GOT3 (cell line): ENCODE measurements around the gene NUDT9.
"Not testable (repeated sequence)": the region's sequence is repeated elsewhere in the genome, so short reads cannot be mapped to it uniquely, and the experiment has no call there.

ENCODE experiments used
- DNase-seq: peaks from one replicate; lab custom pipeline; 2025; ENCODE audit warnings: mixed read lengths; lab: John Stamatoyannopoulos, UW

NUDT9 gene, protein sequence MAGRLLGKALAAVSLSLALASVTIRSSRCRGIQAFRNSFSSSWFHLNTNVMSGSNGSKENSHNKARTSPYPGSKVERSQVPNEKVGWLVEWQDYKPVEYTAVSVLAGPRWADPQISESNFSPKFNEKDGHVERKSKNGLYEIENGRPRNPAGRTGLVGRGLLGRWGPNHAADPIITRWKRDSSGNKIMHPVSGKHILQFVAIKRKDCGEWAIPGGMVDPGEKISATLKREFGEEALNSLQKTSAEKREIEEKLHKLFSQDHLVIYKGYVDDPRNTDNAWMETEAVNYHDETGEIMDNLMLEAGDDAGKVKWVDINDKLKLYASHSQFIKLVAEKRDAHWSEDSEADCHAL

DNA sequence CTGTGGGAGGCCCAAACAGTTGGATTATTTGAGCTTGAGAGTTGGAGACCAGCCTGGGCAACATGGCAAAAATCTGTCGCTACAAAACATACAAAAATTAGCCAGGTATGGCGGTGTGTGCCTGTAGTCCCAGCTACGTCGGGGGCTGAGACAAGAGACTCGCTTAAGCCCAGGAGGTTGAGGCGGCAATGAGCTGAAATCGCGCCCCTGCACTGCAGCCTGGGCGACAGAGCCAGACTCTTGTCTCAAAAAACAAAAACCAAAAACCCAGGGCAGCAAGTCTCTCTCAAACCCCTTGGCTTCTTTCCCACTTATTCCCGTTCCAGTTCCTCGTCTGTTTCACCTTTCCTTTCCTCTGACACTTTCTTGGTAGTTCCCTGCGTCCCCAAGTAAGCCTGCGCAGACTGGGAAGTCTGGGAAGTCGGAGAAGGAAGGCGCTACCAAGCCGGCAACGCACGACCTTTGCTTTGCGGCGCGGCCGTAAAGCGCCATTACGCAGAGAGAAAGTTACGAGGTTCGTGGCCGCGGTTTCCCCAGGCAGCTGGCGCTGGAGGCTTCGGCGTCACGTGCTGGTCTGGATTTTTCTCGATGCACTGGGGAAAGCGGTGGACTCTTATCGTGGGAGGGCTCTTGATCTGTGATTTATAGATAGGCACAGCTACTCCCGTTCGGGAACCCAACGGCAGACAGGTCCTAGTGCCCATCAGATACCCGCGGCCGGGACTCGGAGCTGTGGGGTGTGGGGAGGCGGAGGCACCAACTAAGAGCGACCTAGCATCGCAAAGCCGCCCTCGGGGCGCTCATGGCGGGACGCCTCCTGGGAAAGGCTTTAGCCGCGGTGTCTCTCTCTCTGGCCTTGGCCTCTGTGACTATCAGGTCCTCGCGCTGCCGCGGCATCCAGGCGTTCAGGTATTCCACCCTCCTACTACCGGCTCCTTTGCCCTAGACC lies at the start of gene NUDT9:
Gene NUDT9, plus strand, starts transcription at position 470 of the 949 bp plus-strand sequence. Its CDS starts 333 bp downstream, at position 803.
- DNase-seq = peak; percentile 82

DNA sequence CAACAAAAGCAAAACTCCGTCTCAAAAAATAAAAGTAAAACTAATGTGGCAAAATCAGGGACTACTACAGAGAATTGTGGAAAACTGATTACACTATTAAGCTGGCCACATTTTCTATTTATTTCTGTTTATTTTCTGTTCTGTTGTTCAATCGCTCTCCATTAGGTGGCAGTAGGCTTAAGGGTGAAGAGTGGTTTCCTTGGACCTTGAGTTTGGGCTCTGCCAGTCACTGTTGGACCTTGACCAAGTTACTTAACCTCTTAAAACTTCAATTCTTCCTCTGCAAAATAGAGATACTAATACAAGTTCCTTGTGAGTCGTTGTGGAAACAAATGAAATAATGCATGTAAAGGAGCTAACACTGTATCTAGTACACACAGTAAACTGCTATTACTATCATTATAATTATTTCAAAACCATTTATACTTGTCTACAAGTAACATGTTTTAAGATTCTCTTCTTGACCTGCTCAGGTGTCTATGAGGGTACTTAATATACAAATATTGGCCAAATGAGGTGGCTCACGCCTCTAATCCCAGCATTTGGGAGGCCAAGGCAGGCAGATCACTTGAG lies 46.6 kb upstream of the NUDT9 start:
- DNase-seq = no peak

DNA sequence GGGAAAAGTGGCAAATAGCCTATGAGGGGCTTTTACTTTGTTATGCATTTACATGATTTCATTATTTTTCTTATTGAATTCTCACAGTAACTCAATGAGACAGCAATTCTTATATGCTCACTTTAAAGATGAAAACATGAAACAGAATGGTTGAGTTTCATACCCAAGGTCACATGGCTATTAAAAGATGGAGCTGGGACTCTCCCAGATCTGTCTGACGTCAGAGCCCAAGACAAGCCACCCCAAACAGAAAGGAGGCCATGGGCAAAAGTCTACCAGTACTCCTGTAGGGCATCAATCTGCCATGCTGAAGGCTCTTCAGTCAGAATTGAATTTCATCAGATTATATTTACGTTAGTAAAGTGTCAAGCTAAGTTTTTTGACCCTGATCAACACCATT lies 44.6 kb upstream of the NUDT9 start:
- no peak for DNase-seq

DNA sequence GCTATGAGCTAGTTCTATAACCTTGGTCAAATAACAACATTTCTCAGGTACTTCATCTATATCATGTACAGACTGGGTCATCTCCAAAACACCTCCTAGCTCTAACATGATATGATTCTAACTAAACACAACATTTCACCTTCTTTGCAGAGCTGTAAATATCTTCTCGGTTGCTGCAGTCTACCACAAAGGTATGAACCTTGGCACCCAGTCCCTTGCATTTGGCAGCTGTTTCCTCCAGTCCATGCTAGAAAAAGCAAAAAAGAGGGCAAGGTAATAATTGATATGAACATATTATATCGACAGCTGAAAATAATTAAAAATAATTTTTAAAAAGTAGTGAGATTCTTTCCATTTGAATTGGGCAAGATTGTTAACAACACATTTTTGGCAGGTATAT lies 40.3 kb upstream of the NUDT9 start:
- DNase-seq = no peak

DNA sequence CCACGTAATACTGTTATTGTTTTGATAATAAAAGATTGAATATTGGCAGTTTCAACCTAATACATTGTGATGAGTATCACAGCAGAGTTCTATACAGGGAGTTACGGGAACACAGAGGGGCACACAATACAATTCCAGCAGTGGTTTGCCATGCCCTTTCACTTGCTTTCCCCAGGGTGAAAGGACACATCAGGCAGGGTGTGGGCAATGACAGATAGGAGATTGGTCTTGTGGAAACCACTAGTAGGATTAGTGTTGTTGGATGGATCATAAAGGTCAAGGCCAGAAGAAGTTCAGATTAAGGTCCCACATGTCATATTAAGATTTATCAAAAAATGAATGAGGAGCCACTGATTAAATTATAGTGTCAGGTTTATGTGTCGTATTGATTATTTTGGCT lies 39.4 kb upstream of the NUDT9 start:
- no peak for DNase-seq

DNA sequence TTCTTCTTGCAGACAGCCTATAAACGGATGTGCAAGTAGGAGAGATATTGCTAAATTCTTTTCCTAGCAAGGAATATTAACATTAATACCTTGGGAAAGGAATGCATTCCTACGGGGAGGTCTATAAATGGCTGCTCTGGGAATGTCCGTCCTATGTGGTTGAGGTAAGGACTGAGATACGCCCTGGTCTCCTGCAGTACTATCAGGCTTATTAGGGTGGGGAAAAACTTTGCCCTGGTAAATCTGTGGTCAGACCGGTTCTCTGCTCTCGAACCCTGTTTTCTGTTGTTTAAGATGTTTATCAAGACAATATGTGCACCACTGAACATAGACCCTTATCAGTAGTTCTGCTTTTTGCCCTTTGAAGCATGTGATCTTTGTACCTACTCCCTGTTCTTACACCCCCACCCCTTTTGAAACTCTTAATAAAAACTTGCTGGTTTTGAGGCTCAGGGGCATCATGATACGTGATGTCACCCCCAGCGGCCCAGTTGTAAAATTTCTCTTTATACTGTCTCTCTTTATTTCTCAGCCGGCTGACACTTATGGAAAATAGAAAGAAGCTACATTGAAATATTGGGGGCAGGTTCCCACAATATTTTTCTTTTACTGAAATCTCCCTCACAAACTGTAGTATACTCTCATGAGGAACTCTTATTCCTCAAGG lies 37.8 kb upstream of the NUDT9 start:
- DNase-seq = not testable (repeated sequence)

DNA sequence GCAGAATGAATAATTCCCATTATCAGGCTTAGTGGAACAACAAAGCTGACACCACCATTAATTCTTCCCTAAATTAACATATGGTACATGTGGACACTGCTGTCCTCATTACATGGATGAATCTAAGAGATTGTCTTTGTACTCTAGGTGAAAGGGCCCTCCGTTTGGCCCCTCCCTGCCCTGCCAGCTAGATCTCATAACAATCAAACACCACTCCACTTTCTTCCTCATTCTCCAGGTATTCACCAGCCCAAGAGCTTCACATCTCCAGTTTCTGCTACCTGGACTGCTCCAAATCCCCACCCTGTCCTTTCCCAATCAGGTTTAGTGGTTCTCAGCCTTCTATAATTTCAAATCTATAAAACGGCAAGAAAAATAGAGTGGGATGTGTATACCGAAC lies 35.1 kb upstream of the NUDT9 start:
- no peak for DNase-seq

DNA sequence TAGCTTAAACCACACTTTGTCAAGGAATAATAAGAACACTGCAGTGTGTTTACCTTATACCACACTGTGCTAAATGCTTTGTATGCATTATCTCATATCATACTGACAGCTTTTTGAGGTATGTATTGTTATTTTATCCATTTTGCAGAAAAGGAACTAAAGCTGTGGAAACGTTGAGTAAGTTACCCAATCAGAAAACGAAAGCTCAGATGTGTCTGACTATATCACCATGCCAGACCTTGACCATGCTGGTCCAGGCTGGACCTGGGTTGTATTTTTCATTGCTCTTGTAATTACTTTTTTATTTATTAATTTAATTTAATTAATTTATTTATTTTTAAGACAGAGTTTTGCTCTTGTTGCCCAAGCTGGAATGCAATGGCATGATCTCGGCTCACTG lies 33.5 kb upstream of the NUDT9 start:
- no peak for DNase-seq

DNA sequence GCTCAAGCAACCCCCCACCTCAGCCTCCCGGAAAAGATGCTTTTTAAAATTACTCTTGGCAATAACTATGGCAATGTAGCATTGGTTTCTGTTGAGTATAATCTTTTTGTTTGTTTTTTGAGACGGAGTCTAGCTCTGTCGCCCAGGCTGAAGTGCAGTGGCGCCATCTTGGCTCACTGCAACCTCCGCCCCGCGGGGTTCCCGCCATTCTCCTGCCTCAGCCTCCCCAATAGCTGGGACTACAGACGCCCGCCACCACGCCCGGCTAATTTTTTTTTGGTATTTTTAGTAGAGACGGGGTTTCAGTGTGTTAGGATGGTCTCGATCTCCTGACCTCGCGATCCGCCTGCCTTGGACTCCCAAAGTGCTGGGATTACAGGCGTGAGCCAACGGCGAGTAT lies 32.3 kb upstream of the NUDT9 start:
- DNase-seq = not testable (repeated sequence)

DNA sequence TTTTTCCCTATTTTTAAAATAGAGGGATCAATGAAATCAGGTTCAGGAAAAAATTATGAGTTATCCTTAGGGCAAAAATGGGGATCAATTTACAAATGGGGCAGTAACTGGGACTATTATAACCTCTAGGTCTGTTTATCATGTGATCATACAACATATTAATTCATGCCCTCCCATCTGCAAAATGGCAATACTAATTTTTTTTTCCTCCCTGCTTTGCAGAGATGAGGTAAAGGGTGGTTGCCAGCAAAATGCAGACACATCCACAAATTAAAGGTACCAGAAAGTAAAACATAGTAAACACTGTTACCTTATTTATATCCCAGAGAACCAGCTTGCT lies 31.9 kb upstream of the NUDT9 start:
- DNase-seq = no peak

DNA sequence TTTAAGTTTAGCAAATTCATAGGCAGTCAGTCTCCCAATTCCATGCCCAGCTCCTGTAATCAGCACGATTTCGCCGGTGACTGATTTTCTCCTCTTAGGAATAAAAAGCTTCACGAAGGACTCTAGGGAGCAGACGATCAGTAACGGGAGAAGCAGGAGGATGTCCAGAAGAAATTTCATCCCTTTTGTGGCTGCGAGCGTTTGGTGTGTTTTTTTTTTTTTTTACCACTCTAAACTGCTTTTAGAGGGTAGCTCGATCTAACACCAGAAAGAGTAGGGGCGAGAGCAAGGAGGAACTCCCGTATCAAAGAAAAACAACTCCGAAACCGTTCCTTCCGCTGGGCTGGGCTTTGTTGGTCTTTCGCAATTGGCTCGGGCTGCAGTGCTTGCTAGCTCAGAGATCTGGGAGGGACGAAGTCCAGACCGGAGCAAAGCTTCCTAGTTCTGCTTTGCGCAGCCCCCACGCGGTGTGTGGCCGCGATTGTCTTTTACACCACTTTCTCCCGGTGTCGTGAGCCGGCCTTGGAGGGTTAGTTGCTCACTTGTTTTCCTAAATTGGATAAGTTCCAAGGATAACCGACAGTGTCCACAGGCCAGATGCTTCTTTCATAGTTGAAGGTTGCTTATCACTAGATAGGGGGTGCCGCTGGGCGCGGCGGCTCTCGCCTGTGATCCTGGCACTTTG lies 31.3 kb upstream of the NUDT9 start, which contains the start of gene HSD17B11:
Gene HSD17B11, minus strand, starts transcription at position 298 of the 685 bp plus-strand sequence. Its CDS starts 118 bp downstream, at position 180.
- DNase-seq = peak; percentile 51

DNA sequence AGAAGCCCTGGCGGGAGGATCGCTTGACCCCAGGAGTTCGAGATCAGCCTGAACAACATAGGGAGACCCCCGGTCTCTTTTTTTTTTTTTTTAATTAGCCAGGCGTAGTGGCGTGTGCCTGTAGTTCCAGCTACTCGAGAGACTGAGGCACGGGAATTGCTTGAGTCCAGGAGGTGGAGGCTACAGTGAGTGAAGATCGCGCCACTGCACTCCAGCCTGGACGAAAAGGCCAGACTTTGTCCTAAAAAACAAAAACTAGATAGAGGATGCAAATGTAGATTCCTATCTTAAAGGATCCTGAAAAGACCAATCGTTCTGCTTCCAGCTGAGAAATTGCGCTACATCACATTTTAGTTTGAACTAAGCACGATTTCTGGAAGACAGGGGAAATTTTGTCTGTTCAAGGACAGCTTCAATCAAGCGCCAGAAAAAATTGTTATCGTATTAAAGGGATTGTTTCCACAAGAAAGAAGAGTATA lies 30.8 kb upstream of the NUDT9 start:
- no peak for DNase-seq

DNA sequence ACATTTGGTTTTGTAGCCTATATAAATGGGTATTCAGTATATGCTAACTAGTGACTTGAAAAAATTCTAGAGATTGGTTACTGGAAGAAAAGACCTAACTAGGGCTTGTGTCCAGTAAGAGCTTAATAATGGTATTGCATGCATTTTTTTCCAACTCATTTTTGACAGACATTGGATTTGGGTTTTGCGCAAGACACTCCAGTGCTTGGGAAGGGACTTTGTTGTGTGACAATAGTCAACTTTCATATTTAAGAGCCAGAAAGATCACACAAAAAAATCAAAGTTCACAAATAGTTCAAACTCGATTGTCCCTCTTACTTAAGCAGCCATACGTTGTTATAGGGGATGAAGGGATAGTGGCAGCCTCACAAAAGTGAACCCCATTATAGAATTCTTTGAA lies 30.2 kb upstream of the NUDT9 start:
- DNase-seq = no peak

DNA sequence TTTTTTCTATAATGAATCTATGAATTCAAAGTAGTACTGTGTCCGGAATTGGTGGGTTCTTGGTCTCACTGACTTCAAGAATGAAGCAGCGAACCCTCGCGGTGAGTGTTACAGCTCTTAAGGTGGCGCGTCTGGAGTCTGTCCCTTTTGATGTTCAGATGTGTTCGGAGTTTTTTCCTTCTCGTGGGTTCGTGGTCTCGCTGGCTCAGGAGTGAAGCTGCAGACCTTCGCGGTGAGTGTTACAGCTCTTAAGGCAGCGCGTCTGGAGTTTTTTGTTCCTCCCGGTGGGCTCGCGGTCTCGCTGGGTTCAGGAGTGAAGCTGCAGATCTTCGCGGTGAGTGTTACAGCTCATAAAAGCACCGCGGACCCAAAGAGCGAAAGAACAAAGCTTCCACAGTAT lies 27.3 kb upstream of the NUDT9 start:
- DNase-seq = not testable (repeated sequence)

DNA sequence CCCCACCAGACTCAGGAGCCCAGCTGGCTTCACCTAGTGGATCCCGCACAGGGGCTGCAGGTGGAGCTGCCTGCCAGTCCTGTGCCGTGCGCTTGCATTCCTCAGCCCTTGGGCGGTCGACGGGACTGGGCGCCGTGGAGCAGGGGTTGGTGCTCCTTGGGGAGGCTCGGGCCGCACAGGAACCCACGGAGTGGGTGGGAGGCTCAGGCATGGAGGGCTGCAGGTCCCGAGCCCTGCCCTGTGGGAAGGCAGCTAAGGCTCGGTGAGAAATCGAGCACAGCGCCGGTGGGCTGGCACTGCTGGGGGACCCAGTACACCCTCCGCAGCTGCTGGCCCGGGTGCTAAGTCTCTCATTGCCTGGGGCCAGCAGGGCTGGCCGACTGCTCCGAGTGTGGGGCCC lies 26.5 kb upstream of the NUDT9 start:
- not testable (repeated sequence) for DNase-seq

DNA sequence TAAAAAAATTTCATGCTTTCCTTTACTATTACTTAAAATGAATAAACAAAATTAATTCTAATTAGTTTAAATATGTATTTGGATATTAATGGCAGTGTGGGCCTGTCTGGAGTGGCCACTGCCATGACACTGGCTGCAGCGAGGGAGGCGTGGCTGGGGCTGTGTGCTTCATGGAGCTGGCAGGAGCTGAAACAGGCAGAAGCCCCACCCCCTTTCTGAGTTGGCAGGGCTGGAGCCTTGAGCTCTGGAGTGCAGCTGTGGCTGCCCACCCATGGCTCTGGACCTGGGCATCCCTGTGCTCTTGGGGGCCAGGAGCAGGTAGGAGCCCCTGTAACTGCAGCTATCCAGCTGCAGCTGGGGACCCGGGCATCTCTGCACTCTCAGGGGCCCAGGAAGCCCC lies 23.2 kb upstream of the NUDT9 start:
- no peak for DNase-seq

DNA sequence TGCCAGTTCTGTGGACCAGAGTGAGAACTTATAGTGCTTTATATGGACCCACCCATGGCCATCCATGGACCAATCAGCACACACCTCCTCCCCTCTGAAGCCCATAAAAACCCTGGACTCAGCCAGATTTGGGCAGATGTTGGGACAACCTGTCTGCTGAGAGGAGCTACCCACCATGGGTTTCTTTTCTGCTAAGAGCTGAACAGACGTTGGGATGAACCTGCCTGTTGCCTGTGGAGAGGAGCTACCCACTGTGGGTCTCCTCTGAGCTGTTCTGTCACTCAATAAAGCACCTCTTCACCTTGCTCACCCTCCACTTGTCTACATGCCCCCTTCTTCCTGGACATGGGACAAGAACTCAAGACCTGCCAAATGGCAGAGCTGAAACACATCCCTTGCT lies 22.4 kb upstream of the NUDT9 start:
- DNase-seq = no peak

DNA sequence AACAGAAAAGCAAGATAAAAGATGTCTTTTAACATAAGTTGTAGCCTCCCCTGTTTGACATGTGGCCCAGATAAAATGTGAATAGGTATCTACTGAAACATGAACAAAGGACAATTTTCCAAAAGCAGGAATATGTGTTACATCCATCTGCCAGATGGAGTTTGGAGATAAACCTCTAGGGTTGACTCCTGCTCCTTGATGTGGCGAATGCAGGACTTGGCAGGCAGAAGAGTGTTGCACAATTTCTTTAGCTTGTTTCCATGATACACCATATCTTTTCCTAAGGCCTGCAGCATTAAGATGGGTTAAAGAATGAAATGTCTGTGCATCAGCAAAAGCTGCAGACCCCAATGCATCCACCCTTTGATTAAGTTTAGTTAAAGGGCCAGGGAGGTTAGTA lies 18.6 kb upstream of the NUDT9 start:
- not testable (repeated sequence) for DNase-seq

DNA sequence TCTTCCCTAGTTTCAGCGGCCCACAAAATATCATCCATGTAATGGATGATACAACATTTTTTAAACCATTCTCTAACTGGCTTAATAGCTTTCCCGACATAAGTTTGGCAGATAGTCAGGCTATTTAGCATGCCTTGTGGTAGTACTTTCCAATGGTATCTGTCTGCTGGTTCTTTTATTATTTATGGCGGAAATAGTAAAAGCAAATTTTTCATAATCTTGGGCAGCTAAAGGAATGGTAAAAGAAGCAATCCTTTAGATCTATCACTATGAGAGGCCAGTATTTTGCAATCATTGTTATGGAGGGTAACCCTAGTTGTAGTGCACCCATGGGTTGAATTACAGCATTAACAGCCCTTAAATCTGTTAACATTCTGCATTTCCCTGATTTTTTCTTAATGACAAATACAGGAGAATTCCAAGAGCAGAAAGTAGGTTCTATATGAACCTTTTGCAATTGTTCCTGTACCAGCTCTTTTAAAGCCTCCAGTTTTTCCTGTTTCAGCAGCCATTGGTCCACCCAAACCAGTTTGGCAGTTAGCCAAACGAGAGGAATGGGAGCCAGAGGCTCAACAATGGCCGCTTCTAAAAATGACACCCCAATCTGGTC lies 17.1 kb upstream of the NUDT9 start:
- no peak for DNase-seq

DNA sequence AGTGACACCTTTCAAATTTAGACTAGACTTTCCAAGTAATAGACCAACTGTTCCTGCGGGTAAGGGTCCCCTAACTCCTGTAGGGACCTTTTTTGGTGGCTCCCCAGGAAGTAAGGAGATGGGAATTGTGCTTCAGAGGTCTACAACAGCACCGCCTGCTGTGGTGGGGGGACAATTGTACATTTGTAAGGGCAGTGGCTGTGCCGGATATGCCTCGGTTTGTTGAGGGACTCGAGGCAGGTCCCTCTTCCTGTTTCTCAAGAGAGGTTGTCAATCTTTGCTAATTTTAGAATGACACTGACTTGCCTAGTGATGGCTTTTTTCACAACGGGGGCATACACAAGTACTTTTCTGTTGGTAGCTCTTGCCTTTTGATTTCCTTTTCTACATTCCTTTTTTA lies 15.9 kb upstream of the NUDT9 start:
- DNase-seq = no peak

DNA sequence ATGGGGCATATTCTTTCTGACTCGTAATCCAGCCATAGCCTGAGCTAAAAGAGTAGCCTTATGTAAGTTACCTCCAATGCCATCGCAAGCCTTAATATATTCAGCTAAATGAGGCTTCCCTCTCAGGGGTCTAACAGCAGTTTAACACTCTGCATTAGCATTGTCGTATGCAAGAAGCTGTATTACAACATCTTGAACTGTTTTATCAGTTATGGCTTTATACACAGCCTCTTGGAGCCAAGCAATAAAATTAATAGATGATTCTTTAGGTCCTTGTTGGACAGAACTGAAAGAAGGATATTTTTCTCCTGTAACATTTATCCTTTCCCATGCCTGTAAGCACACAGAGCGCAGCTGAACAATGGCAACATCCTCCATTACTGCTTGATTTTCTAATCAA lies 15.5 kb upstream of the NUDT9 start:
- DNase-seq = not testable (repeated sequence)
